NCI-H2081 treated with DMSO at 0.1 percent for 48 hours (cell line): ENCODE measurements around the gene PCSK5.

Source experiments
- DNase-seq: peaks from one replicate; lab custom pipeline; 2025; lab: John Stamatoyannopoulos, UW

PCSK5 gene

DNA sequence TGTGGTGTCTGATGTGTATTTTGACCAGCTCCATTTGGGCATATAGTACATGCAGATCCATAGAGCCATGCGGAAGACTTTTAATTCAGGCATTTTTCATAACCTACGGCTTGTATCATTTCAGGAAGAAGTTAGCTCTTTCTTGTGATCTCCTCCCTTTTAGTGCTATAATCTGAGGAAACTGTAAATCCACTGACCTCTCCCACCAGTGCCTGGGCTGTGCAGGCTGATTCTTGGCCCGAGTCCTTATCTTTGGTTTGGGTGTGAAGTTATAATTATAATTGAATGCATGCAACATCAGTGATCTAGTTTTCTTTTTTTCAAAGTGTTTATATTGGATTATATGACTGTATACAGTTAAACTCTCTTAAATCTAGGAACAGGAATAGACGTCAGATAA is 247.9 kb downstream of the PCSK5 start:
- DNase-seq: no peak

DNA sequence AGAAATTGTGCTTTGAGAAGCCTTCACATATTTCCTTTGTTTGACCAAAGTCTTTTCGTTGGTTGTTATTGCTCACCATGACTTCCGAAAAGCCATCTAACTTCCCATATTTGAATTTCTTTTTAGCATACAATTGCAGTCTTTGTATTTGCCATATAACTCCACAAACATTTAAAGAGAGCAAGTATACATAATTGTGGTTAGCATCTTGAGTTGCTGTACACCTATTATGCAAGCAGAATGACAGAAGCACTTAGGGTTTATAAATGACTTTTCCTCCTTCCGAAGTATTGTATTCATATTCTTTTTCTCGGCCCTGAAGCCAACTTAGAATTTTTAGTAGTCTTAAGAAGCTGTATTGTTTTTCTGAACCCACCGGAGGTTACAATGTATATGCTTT is 253.4 kb downstream of the PCSK5 start:
- DNase-seq: no peak

DNA sequence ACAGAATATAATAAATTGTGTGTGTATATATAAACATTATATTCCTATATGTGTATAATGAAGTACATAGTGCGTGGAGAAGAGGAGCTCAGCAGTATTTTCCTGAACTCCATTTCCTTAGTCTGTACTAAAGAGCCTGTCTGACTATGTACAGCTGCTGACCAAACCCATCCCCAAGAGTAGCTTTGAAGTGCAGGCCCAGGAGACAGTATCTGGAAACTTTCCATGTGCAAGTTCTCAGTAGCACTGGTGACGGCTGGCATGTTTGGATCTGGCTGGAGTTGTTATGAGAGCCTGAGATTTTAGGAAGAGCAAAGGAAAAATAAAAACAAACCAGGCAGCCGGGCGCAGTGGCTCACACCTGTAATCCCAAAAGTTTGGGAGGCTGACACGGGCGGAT is 259.5 kb downstream of the PCSK5 start:
- DNase-seq: no peak

DNA sequence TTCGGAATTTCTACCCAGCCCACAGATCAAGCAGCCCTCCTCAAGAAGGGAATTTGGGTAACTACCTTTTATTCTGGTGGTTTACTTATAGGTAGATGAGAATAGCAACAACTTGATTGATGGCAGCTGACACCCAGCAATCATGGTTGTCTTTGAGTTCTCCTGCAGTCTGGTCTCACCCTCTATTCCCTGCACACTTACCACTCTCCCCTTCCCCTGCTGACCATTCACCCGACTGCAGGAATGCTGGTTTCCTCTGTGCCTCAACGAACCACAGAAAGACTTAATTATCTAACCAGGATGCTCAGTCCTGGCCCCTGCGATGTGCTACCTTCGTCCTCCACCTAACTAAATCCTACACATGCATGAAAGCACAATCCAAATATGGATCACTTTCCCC is 260.8 kb downstream of the PCSK5 start:
- DNase-seq: no peak

DNA sequence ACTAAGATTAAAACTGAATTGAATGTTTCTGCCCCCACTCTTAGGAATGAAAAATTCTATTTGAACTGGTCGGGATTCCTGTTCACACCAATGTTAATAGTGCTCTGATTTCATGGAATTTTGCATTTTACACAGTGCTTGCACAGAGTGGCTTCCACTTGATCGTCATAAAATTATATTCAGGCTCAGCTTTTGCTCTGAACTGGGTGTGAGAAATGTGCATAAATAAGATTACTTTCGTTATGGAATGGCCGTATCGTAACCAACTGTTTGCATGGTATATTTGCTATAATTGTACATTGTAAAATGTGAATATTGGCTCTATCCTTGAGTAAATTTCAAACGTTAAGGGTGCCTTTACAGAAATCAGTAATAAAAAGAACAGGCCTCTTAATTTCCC is 262.9 kb downstream of the PCSK5 start:
- DNase-seq: no peak

DNA sequence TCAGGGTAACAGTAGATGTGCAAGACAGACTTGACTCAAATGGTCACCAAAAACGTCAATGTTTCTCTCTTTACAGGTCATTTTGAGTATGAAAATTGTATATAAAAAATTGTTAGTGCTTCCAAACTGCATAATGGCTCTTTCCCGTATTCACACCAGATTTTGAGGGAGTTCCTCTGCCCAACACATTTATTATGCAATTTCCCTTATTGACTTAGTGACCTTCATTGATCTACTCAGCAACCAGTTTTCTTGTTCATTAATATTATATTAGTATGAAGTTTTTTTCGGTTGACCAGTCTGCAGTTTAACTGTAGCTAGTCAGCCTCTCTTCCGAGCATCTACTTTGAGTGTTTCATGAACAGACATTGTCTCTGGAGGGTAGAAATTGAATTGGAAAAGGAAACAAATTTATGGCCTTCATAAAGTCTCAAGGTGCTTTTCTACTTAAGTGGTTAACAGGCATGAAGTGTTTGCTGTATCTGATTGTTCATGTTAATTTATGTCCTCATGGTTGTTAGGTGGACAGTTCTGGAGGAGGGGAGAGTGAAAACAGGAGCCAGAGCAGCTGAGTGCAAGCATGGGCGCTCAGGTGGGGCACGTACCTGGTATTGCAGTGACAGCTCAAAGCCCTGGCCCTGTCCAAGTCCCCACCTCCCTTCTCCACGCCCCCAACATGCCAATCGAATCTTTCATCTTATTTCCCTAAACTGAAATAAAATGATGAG is 263.6 kb downstream of the PCSK5 start:
- DNase-seq: no peak

DNA sequence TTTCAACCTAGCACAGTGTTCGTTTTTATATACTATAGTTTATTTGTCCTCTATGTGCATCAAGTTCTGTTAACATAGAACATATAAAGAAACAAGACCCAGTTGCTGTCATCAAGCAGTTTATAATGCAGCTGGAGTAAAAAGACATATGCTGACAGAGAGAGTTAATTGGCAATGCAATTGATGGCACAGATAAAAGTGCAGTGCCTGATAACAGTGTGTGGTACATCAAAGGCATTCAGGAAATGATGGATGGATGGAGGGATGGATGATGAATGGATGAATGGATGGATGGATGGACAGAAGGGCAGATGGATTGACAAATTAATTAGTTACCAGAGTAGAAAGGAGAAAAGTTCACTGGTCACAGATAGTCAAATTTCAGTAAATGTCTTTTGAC is 264.9 kb downstream of the PCSK5 start:
- DNase-seq: no peak

DNA sequence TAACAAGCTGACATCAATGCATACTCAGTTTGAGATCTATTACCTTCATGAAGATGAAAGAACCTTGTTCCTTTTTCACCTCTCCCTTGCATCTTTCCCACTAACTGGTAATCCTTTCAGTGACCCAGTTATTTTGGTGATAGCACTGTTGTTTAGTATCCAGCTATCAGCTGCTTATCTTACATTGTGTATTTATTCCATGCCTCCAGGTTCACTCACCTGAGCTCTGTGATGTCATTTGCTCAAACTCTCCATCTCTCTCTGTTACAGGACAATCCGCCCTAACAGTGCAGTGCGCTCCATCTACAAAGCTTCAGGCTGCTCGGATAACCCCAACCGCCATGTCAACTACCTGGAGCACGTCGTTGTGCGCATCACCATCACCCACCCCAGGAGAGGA is 268.2 kb downstream of the PCSK5 start:
- DNase-seq: no peak

DNA sequence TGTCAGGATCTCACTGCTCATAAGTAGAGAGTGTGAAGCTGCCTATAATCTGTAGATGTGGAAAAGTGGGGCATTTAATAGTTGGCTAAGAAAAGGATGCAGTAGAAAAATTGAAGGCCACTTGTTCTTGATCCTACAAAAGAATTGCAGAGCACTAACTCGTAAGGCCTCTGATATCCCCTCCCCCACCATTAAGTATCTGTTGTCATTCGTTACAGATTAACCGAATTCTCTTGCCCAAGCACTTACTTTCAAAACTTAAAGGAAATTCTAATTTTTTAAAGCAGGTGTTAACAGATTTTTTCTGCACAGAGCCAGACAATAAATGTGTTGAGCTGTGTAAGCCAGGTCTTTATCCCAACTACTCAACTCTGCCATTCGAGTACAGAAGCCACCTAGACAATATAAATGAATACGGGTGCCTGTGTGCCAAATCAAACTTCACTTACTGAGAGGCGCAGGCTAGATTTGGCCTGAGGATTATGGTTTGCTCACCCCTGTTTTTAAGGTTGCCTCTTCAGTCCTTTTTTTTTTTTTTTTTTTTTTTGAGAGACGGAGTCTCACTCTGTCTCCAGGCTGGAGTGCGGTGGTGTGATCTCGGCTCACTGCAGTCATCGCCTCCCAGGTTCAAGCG is 268.9 kb downstream of the PCSK5 start:
- DNase-seq: no peak

DNA sequence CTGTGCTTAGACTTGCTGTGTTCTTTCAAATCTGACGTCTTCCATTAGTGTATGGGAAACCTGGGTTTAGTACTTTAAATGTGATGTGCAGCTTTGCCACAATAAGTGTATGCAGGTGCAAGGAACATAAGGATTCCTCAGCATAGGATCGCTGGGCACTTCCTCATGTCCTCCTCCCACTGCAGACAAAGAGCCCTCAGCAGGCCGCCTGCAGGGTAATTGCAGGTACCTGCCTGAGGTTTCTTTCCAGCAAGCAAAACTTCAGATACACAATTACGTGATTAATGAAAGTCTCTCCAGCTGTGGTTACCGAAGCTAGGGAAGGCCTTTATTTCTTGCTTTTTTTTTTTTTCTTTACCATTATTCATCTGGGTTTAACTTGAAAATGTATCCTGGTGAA is 270.6 kb downstream of the PCSK5 start:
- no peak for DNase-seq

DNA sequence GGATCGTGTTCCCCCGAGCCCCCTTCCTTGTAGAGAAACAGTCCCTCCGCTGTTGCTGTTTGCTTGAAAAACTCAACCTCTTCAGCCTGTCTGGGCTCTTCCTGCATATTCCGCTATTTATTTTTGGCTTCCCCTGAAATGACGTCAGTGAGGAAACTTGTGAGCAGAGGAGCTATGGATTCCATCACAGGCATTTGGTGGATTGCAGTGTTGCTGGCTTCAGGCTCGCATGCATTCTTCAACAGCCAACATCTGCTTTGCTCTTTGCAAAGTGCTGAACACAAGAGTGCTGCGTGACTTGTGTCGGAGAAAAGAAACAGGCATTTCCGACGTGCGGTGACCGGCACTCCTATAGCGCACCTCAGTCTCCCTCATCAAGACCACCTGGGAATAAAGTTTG is 271.1 kb downstream of the PCSK5 start:
- DNase-seq: no peak

DNA sequence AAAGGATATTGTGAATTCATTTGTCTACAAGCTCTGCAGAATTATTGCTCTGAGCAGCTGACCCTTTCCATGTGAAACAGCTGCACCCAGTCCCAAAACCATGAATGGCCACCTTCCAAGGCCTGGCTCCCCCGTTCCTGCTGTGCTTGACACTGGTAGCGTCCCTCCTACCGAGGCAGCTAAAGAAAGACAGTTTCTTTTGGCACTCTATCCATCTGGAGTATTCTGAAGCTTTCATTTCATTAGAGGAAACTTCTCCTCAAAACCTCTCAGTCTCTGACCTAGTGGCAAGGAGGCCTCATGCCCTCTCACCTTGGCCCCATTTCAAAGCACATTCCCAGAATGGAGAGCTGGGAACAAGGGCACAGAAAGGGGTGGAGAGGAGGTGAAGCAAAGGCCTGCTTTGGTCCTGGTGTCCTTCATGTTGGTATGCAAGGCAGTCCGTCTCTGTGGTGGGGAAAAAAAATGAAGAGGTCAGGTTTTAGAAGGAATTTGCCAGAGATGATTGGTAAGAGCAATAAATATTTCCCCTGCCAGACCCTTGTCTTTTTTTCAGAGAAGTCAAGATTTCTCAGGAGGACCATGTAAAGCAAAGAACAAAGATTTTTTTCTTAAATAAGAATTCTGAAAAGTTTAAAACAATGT is 271.7 kb downstream of the PCSK5 start:
- DNase-seq: no peak

DNA sequence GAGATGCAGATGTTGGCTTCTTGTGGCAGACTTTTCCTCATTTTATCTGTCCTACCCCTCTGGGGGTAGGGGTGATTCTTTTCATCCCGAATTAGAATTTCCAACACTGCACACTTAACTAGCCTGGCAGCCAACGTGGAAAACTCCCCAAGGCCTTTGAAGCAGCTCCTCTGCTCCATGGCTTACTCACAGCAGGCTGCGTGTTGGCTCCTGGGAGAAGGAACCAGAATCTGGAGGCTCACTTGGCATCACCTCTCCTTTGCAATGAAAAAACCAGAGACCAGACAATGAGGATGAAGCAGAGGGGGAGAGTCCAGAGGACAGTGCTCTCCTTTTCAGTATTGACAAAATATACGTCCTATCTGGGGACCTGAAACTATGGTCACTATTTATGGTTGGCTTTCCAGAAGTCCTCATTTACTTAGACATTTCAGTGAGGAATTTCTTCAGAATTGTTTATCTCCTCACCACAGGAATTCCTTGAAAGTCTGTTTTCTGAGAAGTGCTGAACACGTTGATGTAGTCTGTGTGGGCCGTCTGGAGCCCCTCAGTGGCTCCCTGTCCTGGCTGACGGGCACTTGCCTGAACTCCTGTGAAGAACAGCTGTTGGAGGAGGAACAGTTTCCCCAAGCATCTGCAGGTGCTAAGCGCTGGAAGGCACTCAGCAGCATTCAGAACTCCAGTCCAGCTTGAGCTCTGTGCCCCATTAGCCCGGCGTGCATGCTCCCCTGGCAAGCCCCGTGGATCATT is 272.5 kb downstream of the PCSK5 start:
- DNase-seq: no peak

DNA sequence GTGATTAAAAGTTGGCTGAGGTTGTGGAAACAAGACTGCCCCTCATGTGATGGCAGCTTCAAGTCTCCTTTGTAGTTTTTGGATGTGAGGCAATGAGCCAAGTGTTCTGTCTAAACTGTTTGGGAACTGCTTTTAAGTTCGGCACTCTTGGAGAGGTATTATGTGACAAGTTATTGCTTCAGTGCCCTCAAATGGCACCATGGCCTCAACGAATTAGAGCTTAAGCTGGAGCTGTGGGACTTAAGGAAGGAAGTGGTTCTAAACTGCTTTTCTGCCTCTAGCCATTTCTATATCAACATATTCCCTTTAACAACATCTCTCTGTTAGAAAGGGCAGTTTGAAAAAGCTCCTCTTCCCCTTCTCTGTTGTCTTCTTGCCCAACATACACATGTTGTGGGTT is 276.1 kb downstream of the PCSK5 start:
- DNase-seq: no peak

DNA sequence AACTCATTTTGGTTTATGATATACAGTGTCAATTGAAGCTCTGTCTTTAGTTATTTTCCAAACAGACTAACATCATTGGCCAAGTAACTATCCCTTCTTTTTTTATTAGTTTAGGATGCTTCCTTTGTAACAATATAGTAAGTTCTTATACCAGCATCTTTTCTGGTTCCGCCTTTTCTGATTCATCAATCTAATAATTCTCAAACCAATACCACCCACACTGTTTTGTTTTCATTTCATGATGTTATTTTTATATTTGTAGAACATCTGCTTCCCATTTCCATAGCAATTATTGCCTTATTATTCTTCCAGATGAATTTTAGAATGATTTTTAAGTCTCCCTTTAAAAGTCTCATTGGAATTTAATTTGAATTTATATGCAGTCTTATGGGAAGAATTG is 285.7 kb downstream of the PCSK5 start:
- DNase-seq: no peak

DNA sequence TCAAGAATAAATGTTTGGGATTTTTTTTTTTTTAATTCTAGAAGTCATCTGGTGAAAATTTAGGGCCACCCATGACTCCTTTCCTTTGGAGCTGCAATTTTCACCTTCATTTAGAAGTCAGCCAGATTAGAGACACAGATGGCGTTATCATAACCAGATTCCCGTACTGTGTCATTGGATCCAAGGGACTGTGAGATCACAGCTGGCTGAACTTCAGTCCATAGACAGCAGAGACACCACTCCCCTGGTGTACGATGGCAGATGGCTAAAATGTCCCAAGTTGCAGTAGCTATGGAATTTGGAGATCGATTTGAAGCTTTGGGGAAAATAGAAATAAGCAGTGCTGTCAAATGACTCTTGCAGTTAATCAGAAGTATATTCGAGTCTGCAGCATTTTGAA is 287.5 kb downstream of the PCSK5 start:
- no peak for DNase-seq

DNA sequence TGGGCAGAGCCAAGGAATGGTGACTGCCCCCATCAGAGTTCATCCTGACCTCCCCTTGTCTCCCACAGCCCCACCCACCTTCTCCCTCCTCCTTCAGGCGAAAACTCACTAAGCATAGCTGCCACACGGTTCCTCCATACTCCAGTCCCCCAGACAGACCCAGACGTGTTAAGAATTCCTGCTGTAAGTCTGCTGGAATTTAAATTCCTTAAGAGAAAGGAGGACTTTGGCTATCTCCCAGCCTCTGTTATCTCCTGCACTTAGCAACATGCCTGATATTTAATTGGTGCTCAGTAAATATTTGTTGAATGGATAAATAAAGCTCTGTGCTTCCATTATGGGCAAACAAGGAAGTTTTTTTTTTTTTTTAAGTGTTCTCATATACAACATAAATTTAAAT is 290.1 kb downstream of the PCSK5 start:
- no peak for DNase-seq

DNA sequence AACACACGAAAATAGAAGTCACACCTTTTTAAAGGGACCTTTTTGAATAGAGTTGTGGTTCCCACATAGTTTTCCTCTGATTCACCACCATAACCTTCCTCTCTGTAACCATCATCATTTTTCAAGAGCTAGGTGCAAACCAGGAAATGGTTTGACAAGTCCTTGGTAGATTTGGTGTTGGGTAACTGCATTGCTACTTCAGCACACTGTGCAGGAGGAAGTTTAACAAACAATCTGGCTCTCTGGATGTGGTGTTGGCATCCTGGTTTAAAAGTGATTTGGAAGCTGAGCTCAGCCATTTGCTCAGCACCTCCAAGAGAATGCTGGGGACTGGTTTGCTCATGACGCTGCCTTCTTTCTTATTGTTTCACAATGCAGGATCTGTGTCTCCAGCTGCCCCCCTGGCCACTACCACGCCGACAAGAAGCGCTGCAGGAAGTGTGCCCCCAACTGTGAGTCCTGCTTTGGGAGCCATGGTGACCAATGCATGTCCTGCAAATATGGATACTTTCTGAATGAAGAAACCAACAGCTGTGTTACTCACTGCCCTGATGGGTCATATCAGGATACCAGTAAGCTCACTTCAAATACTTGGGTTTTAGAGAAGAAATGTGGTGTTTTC is 290.7 kb downstream of the PCSK5 start:
- no peak for DNase-seq

DNA sequence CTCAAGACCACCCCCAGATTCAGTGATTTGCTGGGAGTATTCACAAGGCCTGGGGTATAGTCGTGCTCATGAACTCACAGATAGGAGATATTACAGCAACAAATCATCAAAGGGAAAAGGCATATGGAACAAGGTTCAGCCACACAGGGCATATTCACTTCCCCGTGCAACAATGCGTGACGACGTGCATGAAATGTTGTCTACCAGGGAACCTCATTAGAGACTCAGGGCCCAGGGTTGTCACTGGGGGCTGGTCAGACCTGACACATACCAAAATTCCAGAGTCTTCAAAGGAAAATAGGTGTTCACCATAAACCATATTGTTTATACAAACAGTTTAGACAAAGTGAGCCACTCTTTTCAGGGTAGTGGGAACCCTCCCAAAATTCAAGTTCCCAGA is 291.3 kb downstream of the PCSK5 start:
- no peak for DNase-seq

DNA sequence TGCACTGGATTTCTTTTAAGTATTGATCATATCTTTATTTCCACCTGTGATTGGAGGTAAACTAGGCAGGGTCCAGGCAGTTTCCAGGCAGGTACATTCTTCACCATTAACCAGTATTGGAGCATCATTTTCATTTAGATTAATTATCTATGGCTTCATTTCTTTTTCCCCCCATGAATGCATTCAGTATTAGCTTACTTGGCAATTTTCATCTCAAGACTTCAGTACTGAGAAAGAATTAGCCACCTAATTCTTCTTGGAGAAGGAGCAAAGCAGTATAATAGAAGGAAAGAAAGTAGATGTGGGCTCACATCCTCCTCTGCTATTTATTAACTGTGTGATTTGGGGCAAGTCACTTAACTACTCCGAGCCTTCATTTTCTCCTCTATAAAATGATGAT is 295.0 kb downstream of the PCSK5 start:
- no peak for DNase-seq

DNA sequence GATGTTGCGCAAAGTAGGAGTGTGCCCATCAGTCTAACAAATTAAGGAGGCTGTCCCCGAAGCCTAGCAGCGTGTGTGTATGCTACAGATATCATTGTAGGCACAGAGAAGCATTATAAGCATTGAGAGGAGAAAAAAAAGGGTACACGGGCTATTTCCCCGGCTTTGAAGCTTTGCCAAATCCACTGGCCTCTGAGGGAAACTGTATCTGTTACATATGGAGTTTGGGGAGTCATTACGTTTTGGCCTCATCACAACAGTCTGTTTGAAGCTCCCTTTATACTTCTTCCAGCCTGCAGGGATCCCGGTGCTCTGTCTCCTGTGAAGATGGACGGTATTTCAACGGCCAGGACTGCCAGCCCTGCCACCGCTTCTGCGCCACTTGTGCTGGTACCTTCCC is 297.8 kb downstream of the PCSK5 start:
- no peak for DNase-seq

DNA sequence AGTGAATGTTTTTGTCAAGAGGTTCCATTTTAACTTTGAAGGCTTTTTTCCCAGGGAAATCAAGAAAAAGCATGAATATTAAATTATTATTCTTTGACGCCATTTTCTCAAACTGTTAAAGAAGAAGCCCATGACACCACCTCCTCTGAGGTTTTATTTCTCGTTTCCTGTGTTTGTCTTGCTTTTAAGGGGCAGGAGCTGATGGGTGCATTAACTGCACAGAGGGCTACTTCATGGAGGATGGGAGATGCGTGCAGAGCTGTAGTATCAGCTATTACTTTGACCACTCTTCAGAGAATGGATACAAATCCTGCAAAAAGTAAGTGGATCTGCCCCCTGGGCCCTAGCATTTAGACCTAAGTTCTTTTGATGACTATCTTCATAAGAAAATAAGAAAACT is 298.4 kb downstream of the PCSK5 start:
- no peak for DNase-seq

DNA sequence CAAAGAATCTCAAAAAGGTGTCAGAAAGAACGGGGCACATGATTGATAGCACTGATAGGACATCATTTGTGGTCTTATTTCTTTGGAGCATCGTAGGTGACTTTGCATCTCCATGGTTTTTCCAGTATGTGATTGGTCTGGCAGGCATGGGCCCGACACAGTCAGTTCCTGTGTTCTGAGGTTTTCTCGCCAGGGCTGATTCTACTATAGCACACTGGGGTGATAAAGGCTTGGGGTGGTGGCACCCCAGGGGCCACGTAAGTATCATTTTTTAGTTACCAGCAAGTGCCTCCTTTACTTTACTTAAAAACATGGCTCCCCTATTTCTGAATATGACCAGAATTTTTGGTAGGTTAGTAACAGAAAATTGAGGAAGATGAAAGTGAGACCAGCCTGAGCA is 301.0 kb downstream of the PCSK5 start:
- no peak for DNase-seq
